Femur (tissue), 1 donor: ENCODE data around the gene AKAP13.

Experiments used
- DNase-seq: peaks from one replicate; pipeline ENCODE4 v3.0.0-alpha.2; 2017

The AKAP13 gene

DNA sequence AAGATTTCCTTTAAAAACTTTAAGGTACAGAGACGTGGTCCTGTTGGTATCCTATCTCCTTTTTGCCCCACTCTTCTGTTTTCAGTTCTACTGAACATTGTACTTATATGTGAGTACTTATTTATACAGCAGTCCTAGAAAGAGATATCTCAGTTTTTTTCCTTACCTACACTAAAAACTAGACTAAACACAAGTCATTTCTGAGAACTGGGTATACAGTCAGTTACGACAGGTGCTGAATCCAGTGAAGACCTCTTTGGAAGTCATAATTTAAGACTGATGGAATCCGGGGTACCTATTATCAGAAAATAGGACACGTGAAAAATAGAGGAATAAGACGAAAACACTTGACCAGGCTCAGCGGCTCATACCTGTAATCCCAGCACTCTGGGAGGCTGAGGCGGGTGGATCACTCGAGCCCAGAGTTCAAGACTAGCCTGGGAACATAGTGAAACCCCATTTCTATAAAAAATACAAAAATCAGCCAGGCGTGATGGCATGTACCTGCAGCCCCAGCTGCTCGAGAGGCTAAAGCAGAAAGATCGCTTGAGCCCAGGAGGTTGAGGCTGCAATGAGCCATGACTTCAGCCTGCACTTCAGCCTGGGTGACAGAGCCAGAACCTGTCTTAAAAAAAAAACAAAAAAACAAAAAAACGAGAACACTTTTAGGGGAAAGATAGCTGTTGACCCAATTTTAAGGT lies 338.0 kb downstream of the AKAP13 start:
- no peak for DNase-seq

DNA sequence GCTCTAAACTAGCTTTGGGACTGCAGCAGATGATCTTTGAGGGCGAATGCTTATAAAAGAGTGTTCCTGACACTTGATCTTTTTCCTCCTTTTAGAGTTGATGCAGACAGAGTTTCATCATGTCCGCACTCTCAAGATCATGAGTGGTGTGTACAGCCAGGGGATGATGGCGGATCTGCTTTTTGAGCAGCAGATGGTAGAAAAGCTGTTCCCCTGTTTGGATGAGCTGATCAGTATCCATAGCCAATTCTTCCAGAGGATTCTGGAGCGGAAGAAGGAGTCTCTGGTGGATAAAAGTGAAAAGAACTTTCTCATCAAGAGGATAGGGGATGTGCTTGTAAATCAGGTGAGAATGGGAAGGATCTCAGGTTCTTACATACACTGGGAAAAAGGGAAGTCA lies 338.6 kb downstream of the AKAP13 start:
- no peak for DNase-seq

DNA sequence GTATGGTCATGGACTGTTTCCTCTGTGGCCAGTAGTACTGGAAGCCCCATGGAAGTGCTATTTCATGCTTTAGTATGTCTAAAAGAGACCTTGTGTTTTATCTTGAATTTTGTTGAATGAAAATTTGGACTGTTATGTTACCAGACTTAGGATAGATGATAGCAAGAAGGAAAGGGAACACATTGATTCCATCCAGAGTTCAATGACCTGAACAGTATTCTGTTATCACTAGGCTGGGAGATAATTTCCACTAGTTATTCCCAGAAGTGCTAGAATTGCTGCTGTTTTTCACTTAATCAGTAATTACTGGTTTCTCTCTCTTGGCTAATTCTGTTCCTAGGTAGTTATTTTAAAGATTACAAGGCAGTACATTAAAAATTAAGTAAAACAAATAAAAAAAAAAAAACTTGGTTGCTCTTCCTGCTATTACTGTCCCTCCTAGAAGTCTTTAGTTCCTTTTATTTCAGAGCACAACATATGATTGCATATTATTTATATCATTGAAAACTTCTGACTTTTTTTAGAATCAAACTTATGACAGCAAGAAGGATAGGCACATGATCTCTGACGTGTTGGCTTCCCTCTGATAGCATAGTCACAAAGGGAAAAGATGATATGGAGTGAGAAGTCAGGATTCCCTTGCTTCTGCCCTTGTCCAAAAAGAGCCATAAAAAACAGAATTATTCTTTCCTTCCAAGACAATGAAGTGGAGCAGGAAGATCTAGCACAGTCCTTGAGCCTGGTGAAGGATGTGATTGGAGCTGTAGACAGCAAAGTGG lies 342.2 kb downstream of the AKAP13 start:
- no peak for DNase-seq

DNA sequence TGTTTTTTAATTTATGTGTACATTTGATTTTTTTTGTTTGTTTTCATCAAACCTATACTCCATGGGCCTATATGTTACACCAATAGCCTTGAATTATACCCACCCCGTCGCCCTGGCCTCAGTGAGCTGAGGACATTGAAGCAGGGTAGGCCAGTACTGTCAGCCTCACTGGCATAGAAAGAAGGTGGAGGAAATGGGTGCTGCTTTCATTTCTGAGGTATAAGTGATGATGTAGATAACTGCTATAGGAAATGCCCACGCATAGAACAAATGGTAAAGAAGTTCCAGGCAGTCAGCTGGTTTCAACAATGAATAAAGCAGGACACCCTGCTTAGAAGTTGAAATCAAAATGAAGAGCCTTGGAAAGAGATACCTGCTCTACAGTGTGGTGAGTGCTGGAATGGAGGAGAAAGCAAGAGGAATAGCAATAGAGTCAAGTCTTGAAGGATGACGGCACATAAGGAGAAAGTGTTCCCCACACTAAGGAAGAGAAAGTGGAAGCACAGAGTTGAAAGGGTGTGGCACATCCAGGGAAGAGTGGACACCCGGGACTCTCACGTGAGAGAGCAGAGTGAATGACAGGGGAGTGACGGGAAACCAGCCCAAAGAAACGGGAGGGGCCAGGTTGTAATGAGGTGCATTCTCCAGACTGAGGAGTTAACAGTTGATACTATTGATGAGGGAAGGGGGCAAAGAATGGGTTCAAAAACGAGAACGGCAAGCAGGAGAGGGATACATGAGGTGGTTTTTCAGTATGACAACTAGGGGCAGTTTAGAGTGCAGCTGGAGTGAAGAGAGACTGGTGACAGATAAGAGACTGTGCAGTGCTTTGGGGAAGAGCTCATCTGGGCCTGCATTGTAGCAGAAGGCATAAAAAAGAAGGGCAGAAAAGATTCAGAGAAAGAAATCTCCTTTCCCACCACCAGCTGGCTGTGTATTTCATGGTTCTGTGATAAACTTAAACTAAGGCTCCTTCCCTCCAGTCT lies 343.9 kb downstream of the AKAP13 start:
- DNase-seq, result no peak

DNA sequence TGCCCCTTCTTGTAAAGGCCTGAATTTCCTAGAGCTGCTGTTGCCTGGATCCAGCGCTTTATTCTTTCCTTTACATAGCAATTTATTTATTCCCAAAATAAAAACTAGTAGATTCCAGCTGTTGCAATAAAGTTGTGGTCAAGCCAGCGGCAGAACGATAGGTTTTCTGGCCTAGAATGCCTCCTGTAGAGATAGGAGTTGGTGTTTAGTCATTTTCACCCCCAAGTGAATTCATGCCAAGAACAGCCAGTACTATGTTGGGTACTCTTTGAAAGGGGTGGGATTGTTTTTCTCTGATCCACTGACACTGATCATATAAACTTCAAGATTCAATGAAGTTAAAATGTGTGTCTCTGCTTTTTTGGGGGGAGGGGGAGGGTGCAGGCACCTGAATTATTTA lies 344.6 kb downstream of the AKAP13 start:
- no peak for DNase-seq

DNA sequence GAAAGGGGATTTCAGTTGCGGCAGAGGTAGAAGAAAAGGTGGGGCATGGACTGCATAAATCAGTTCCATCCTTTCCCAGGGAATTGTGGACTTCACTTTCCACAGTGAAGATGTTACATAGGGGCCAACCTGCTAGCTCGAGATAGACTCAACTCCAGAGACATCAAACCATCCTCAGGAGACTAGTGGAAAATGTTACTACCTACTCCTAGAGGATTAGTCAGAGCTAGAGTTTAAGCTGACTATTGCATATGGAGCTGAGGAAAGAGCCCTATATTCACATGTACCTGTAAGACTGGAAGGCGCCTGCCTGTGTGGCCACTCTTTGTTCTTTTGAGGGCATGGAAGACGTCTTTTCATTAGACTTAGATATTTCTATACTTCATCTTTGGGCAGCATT lies 345.2 kb downstream of the AKAP13 start:
- DNase-seq, result no peak

DNA sequence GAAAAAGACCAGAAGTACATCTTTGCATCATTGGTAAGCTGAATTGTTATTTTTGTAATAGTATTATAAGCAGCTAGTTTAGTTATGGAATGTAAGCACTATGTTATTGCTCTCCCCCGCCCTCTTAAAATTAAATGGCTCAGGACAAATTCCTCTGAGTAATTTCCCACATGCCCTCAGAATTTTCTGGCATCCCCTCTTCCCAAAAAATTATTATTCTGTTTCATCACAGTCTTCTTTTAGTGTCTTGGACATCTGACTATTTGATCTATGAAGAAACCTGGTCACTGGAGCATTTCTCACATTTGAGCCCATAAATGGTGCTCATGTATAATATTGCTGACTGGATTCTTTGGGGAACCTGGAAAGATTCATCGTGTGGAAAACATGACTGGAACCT lies 346.1 kb downstream of the AKAP13 start:
- no peak for DNase-seq

DNA sequence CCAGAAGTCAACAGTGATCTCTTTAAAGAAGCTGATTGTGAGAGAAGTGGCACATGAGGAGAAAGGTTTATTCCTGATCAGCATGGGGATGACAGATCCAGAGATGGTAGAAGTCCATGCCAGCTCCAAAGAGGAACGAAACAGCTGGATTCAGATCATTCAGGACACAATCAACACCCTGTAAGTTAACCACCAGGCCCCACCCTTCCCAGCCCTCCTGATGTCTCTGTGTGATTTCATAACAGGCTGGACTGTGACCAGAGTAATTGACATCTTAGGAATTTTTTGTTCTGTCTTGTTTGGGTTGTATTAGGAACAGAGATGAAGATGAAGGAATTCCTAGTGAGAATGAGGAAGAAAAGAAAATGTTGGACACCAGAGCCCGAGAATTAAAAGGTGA lies 346.7 kb downstream of the AKAP13 start:
- DNase-seq, result no peak

DNA sequence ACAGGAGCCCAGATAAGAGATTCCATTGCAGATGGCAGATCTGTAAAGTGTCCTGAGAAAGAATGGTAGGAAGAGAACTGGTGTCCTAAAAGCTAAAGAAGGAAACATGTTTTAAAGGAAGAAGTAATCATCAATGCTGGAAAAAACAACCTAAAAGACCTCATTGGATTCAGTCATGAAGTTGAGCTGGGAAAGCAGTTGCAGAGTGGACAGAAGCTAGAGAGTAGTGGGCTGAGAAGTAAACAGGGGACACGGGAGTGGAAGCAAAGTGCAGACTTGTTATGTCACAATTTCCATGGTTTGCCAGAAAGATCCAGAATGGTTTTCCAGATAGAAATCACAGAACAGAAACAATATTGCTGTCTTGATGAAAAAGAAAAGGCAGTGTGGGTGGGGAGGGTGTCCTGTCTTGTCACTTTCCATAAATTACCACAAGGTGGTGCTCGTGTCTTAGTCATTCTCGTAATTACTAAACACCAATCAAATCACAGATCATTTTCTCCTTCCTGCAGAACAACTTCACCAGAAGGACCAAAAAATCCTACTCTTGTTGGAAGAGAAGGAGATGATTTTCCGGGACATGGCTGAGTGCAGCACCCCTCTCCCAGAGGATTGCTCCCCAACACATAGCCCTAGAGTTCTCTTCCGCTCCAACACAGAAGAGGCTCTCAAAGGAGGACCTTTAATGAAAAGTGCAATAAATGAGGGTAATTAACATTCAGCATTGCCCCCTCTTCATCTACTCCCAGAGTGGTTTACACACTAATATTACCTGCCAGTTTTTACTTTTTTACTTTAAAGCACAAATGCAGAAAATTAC lies 349.8 kb downstream of the AKAP13 start:
- DNase-seq, result no peak

DNA sequence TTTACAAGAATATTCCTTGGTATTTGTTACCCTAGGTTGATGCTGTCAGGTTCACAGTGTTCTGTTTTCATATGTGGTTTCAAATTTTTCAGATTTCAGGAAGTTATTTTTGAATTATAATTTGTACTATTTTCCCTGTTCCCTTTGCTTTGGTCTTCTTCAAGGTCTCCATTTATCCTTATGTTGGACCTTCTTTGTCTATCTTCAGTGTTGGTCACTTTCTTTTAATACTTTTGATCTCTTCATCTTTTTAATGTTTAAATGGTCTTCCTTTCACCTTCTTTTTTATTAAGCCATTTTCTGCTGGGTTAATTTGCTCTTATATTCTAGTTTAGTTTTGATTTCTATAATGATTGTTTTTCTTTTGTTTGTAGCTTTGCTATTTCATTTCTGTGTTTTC lies 353.0 kb downstream of the AKAP13 start:
- no peak for DNase-seq

DNA sequence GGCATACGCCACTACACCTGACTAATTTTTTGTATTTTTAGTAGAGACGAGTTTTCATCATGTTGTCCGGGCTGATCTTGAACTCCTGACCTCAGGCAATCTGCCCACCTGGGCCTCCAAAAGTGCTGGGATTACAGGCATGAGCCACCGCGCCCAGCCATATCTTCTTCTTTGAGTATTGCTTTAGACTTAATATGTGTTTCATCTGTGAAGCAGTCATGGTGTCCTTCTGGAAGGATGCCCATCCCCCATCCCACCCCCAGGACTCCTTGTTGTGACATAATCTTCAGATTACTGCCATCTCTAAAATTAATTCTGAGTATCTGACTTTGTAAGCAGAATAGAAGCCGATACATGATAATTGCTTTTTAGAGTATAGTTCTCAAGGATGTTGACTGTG lies 356.7 kb downstream of the AKAP13 start:
- DNase-seq, result no peak

DNA sequence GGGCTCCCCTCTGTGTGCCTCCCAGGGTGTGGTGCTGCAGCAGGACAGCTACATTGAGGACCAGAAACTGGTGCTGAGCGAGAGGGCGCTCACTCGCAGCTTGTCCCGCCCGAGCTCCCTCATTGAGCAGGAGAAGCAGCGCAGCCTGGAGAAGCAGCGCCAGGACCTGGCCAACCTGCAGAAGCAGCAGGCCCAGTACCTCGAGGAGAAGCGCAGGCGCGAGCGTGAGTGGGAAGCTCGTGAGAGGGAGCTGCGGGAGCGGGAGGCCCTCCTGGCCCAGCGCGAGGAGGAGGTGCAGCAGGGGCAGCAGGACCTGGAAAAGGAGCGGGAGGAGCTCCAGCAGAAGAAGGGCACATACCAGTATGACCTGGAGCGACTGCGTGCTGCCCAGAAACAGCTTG lies 360.6 kb downstream of the AKAP13 start:
- DNase-seq, result no peak

DNA sequence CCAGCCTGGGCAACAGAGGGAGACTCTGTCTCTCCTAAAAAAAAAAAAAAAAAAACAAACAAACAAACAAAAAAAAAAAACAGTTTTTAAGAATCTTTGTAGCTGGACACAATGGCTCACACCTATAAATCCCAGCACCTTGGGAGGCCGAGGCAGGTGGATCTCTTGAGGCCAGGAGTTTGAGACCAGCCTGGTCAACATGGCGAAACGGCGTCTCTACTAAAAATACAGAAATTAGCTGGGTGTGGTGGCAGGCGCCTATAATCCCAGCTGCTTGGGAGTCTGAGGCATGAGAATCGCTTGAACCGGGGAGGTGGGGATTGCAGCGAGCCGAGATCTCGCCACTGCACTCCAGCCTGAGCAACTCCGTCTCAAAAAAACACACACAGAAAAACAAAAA lies 361.3 kb downstream of the AKAP13 start:
- DNase-seq, result no peak

DNA sequence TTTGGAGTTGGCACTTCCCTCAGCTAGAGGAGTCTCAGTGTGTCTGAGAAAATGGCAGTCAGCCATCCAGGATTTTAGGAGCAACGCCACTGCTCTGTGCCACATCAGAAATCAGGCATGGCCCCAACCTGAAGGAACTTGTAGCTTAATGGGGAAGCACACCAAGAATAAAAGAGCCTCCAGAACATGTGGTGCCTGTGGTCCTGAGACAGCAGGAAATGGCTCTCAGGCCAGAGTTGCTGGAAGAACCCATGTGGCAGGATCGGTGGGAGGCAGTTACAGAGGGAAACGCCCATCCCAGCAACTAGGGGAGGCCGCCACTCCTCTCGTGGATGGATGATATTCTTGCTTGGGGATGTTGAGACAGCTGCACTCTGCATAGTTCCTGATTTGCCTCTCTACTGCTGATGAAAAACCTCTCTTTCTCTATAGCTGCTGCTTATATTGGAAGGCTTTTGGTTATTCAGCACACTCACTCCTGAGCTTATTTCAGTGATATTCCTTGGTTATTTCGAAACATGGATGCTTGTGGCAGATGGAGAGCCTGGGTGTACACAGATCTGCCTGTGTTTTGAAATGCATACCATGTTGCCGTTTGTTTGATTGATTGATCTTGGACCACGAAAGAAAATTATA lies 361.9 kb downstream of the AKAP13 start:
- no peak for DNase-seq

DNA sequence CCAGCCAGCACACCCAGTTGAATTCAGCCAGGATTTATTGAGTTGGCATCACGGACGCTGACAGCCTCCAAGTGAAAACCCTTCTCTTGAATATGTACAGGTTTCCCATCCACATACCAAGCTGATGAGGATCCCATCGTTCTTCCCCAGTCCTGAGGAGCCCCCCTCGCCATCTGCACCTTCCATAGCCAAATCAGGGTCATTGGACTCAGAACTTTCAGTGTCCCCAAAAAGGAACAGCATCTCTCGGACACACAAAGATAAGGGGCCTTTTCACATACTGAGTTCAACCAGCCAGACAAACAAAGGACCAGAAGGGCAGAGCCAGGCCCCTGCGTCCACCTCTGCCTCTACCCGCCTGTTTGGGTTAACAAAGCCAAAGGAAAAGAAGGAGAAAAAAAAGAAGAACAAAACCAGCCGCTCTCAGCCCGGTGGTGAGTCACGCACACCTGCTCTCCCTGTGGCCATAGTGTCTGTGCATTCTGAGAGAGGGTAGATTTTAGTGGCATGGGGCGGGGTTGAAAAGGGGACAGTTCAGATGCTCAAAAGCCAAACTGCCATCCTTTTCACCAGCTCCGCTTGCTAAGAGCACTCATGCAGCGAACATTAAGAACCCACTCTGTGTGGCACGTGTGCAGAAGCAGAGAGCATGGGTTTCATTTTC lies 363.1 kb downstream of the AKAP13 start:
- DNase-seq, result no peak

DNA sequence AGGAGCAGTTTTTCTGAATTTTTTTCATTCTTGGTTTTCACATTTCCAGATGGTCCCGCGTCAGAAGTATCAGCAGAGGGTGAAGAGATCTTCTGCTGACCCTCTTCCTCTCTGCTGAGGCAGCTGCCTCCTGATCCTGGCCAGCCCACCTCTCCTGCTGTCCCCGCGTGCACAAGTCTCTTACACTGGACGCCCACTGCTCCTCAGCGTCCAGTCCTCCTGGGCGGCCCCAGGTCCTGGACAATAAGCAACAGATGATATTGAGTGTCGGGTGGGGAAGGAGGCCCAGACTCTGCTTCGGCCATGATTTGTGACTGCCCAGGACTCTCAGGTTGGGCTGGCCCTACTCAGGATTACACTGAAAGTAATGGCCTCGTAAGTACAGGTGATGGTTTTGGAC lies 364.2 kb downstream of the AKAP13 start:
- peak; percentile 24 for DNase-seq

DNA sequence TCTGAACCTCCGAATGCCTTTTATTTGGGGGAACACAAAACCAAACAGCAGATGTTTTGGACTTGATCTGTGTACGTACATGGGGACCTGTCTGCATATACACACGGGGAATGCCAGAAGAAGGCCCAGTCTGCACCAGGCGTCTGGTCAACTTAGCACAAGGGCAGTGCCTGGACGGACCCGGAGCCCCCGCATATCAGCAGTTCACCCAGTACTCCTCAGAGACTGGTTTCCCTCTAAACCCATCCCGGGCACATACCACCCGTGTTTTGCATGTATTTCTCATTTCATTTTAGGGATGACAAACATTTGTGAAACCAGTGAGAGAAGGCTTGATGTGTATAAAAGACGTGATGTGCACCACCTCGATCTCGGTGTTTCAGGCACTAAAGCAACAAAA lies 364.6 kb downstream of the AKAP13 start:
- DNase-seq, result peak; percentile 14

DNA sequence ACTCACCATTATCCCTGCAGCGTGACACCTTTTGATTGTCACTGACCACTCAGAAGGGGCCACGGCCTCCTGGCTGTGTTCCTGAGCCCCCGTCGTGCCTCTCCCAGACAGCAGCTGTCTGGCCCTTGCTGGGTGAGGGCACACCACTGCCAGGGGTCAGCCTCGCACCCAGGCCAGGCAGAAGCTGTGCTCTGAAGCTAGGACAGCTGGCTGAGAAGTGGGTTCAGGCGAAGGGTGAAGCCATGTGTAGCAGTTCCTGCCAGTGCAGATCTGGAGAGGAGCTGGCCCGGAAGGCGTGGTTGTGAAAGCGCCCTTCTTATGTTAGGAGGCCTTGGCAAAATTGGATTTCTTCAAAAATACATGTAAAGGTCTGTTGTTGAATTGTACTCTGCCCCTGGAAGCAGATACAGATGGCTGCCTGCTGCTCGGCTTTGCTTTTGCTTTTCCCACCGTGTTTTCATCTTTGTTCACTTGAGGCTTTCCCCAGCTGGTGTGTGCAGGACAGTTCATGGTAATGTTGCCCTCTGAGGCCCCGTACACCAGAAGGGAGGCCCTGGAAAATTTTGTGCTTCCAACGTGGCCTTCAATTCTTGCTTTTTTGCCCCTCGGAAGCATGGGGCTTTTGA lies 365.2 kb downstream of the AKAP13 start:
- peak; percentile 17 for DNase-seq

DNA sequence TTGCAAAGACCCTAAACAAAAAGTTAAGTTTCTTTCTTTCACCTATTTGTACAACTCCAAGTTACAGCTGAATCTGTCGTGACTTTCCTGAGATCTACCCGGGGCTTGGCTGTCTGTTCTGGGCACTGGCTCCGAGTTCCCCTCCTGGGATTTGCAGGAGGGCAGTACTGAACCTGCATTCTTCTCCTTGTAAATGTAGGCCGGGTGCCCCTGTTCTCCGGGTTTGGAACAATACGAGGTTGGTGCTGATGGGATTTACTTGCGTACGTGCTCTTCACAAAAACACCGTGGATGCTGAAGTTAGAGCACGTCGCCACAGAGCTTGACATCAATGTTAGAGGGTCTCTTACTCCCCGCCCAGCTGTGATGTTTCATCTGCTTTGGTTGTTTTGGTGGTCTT lies 366.2 kb downstream of the AKAP13 start:
- peak; percentile 15 for DNase-seq

DNA sequence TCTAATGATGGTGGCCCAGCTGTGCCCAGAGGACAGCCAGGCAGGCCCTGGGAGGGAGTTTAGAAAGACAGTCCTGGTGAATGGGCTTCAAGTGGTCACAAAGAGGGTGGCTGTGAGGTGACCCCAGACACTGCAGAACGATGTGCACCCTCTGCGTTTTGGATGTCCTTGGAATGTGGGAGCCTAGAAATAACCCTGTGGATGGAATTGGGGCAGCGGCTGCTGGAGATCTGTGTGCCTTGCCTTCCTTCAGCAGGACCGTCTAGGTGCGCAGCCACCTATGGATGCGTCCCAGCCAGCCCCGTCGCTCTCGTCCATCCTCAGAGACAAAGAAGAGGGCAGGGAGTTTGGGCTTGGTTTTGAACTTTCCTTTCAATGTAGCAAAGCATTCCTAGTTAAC lies 367.8 kb downstream of the AKAP13 start:
- DNase-seq, result peak; percentile 16

DNA sequence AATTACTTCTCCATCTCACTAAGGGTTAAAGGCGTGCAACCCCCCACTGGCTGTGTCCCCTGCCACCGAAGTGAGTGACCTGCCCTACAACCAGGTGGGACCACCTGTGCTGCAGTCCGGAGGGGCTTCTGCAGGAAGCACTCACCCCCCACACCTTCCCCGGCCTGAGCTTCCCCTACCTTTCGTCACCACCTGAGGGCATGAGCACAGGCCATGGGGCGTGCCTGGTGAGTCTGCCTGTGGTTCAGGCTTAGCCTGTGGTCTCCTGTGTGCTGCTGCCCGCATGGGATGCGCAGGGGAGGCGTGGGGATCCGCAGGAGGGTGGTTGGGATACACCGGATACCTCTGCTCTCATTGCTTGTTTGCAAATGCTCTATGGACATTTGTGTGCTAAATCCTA lies 368.3 kb downstream of the AKAP13 start:
- DNase-seq, result peak; percentile 38
